T-helper 2 cell (primary cell): ENCODE results near the gene GLI1.
"Not testable (repeated sequence)": the region's sequence is repeated elsewhere in the genome, so short reads cannot be mapped to it uniquely, and the experiment has no call there.

Experiments
- DNase-seq, 5 experiments: peaks; one replicate each; pipeline versions ENCODE4 v3.0.0 to v3.0.0-alpha.2; 2012 to 2022

GLI1 gene

DNA sequence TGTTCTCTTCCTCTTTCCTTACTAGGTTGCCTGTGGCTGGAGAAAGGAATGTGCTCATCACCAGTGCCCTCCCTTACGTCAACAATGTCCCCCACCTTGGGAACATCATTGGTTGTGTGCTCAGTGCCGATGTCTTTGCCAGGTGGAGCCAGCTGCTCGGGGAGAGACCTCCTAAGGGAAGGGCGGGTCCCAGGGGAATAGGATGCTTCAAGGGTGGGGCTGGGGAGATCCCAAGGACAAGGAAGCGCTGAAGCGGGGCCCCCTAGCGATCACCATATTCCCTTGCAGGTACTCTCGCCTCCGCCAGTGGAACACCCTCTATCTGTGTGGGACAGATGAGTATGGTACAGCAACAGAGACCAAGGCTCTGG lies 38.5 kb downstream of the GLI1 start:
- no peak for DNase-seq

DNA sequence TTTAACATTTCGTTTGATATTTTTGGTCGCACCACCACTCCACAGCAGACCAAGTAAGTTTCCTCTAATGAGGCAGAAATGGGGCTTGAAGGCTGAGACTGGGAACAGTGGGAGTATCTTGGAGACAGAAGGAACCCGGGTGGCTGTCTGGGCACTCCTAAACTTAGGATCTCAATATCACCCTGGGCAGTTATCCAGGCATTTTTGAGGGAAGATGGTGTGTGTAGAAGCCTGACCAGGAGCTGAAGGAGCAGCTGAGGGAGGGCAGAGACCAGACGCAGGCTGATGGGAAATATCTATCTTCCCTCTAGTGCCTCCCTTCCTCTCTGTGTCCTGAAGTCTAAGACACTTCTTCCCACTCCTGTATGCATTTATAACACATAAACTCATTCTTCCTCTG lies 39.0 kb downstream of the GLI1 start:
- DNase-seq: no peak

DNA sequence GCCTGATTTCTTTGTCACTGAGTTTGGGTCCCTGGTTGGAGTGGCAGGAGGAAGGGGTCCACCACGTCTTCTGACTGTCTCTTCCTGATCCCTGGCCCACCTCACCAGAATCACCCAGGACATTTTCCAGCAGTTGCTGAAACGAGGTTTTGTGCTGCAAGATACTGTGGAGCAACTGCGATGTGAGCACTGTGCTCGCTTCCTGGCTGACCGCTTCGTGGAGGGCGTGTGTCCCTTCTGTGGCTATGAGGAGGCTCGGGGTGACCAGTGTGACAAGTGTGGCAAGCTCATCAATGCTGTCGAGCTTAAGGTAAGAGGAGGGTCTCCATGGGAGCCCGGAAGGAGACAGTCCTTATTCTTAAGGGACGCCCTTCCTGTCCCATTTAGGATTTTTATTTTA lies 40.6 kb downstream of the GLI1 start:
- DNase-seq: no peak

DNA sequence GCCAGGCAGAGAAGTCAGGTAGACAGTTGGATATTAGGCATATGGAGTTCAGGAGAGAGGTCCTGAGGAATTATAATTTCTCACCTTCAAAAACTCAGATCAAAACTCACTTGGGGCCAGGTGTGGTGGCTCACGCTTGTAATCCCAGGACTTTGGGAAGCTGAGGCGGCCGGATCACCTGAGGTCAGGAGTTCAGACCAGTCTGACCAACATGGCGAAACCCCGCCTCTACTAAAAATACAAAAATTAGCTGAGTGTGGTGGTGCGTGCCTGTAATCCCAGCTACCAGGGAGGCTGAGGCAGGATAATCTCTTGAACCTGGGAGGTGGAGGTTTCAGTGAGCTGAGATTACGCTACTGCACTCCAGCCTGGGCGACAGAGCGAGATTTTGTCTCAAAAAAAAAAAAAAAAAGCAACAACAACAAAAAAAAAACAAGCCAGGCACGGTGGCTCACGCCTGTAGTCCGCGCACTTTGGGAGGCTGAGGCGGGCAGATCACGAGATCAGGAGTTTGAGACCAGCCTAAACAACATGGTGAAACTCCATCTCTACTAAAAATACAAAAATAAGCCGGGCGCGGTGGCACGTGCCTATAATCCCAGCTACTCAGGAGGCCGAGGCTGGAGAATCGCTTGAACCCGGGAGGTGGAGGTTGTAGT lies 42.9 kb downstream of the GLI1 start:
- DNase-seq: not testable (repeated sequence)

DNA sequence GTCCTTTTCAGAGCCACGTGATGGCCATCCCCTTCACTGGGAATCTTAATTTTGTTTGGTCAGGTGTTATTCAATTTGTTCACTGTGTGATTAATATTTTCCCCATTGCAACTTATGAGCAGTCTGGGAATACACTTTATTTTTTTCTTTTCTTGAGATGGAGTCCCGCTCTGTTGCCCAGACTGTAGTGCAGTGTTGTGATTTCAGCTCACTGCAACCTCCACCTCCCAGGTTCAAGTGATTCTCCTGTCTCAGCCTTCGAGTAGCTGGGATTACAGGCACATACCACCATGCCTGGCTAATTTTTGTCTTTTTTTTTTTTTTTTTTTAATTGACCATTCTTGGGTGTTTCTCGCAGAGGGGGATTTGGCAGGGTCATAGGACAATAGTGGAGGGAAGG lies 47.0 kb downstream of the GLI1 start:
- DNase-seq: not testable (repeated sequence)

DNA sequence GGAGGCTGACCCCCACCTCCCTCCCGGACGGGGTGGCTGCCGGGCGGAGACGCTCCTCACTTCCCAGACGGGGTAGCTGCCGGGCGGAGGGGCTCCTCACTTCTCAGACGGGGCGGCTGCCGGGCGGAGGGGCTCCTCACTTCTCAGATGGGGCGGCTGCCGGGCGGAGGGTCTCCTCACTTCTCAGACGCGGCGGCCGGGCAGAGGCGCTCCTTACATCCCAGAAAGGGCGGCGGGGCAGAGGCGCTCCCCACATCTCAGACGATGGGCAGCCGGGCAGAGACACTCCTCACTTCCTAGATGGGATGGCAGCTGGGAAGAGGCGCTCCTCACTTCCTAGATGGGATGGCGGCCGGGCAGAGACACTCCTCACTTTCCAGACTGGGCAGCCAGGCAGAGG lies 48.2 kb downstream of the GLI1 start:
- DNase-seq: not testable (repeated sequence)

DNA sequence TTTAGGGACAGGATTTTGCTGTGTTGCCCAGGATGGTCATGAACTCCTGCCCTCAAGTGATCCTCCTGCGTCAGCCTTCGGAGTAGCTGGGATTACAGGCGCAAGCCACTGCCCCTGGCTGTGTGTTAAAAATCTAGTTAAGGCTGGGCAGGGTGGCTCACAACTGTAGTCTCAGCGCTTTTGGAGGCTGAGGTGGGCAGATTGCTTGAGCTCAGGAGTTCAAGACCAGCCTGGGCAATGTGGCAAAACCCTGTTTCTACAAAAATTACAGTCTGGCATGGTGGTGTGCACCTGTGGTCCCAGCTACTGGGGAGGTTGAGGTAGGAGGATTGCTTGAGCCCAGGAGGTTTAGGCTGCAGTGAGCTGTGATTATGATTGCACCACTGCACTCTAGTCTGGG lies 51.6 kb downstream of the GLI1 start:
- no peak for DNase-seq

DNA sequence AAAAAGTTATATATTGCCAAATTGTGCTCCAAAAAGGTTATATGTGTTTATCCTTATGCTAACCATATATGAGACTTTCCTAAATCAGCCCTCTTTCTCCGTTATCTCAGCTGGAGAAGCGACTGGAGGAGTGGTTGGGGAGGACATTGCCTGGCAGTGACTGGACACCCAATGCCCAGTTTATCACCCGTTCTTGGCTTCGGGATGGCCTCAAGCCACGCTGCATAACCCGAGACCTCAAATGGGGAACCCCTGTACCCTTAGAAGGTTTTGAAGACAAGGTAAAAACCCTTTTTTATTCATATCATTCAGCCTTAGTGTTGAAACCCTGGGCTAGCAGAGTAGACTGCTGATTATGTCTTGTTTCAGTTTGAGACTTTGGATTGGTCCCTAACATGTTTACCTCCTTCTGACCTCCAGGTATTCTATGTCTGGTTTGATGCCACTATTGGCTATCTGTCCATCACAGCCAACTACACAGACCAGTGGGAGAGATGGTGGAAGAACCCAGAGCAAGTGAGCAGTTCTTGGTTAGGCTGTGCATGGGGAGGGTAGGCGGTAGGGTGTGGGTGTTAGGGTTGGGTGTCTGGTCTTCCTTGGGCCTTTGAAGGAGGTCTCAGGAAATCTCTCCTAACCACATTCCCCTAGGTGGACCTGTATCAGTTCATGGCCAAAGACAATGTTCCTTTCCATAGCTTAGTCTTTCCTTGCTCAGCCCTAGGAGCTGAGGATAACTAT lies 52.2 kb downstream of the GLI1 start:
- no peak for DNase-seq

DNA sequence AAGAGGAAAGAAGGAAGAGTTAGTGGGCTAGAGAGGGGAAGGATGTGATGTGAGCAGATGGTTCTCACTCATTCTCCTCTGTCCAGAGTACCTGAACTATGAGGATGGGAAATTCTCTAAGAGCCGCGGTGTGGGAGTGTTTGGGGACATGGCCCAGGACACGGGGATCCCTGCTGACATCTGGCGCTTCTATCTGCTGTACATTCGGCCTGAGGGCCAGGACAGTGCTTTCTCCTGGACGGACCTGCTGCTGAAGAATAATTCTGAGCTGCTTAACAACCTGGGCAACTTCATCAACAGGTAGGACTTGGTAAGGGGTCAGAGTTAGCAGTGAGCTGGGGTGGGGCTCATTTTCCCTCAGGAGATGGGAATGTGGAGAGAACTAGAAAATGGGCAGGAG lies 53.1 kb downstream of the GLI1 start:
- DNase-seq: no peak

DNA sequence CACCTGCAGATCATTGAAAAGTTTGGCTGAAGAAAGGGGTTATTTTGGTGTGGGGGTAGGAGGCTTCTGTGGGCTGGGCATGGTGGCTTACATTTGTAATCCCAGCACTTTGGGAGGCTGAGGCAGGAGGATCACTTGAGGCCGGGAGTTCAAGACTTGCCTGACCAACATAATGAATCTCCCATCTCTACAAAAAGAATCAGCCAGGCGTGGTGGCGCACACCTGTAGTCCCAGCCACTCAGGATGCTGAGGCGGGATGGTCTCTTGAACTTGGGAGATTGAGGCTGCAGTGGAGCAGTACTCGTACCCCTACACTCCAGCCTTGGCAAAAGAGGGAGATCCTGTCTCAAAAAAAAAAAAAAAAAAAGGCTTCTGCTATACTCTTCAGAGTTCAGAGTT lies 53.7 kb downstream of the GLI1 start:
- DNase-seq: no peak

DNA sequence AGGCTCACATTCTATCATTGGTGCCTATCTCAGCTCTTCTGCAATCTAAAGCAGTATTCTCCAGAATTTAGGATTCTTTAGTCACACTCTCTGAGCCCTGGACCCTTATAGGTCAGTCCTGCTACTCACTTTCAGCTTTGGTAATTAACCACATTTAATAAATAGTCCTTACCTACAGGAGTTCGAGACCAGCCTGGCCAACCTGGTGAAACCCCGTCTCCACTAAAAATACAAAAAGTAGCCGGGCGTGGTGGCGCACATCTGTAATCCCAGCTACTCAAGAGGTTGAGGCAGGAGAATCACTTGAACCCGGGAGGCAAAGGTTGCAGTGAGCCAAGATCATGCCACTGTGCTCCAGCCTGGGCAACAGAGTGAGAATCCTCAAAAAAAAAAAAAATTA lies 54.1 kb downstream of the GLI1 start:
- DNase-seq: not testable (repeated sequence)

DNA sequence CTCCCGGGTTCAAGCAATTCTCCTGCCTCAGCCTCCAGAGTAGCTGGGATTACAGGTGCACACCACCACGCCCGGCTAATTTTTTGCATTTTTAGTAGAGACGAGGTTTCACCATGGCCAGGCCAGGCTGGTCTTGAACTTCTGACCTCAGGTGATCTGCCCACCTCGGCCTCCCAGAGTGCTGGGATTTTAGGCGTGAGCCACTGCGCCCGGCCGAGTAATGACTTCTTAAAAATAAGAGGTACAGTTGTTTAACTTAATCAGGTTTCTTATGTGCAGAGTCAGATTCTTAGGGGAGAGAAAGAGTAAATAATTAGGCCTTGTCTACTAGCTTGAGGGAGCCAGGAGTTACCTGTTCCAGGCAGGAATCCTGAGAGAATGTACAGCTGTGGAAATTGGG lies 54.7 kb downstream of the GLI1 start:
- not testable (repeated sequence) for DNase-seq

DNA sequence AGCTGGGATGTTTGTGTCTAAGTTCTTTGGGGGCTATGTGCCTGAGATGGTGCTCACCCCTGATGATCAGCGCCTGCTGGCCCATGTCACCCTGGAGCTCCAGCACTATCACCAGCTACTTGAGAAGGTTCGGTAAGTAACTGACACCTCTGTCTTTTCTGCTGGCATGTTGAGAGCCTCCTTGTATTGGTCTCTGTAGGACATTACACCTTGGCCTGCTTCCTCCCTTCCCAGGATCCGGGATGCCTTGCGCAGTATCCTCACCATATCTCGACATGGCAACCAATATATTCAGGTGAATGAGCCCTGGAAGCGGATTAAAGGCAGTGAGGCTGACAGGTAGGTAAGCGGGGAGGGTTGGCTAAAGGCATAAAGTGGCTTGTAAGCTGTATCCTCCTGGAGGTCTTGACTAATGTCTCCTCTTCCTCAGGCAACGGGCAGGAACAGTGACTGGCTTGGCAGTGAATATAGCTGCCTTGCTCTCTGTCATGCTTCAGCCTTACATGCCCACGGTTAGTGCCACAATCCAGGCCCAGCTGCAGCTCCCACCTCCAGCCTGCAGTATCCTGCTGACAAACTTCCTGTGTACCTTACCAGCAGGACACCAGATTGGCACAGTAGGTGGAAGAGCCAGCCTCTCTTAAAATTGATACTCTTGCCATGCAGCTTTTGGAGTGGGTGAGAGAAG lies 55.3 kb downstream of the GLI1 start:
- no peak for DNase-seq

DNA sequence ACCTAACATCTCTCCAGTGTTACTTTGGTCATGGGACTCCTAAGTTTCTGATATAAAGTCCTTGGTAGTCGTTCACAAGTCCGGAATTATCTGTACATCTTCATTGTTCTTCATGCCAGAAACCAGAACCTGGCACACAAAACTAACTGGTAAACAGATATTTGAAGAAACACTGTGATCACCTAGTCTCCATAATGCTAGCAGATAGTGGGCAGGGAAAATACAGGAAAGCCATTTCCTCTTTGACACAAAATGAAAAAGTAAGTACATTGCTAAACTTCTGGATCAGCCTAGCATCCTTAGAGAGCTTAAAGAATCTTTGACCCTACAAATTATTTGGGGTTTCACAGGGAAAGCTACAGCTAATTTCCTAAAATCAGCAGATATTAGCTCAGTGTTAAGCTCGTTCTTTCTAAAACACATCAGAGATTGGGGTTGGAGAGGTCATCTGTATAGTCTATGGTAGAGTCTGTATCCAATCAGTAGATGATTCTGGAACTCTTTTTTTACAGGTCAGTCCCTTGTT lies 55.9 kb downstream of the GLI1 start:
- DNase-seq: no peak

DNA sequence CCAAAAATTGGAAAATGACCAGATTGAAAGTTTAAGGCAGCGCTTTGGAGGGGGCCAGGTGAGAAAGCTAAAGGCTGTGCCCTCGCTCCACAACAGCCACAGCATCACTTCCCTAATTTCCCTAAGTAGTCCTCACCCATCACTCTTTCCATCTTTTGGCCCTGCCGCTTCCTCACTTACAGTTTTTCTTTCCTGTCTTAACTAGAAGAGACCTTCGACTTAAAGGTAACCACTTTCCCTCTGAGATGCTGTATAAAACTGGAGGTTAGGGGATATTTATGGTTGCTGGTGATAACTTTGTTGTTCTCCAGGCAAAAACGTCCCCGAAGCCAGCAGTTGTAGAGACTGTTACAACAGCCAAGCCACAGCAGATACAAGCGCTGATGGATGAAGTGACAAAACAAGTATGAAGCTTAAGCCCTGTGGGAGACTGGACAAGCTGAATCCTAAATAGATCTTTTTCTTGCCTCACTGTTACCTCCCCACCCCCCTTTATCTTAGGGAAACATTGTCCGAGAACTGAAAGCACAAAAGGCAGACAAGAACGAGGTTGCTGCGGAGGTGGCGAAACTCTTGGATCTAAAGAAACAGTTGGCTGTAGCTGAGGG lies 56.5 kb downstream of the GLI1 start:
- DNase-seq: no peak

DNA sequence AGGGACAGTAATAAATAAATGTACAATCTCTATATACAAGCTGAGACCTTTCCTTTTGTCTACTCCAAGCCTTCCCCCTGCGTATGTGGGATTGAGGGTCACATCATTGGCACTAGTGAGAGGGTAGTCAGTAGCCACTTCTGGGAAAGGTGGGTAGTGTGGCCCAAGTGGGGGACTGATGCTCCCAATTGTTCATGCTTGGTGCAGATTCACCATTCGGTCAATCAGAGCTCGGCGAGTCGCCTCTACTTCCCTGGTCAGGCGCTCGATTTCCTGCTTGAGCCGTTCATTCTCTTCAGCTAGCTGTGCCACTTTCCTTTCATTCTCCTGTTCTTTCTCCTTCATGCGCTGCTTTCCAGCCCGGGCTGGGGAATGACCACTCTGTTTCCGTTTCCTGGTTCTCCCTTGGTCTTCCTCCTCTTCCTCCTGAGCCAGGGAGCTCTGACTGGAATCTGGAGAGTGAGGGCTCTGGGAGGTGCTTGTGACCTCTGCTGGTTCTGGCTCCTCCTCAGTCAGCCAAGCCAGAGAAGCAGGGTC lies 57.1 kb downstream of the GLI1 start:
- DNase-seq: no peak

DNA sequence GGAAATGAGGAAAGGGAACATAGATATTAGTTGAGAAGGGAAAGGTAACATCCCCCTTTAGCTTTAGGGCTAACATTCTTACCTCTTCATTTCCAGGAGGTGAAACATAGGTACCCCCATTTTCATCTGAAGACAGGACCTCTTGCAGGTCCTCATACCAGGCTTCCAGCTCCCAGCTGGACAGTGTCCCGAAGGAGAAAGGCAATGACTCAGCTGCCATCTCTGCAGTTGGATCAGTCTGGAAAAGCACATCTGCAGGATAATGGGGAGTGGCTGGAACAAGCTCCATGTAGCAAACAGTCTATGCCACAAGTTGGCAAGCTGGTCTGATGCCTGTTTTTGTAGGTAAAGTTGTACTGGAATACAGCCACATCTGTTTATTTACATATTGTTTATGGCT lies 57.6 kb downstream of the GLI1 start:
- no peak for DNase-seq

DNA sequence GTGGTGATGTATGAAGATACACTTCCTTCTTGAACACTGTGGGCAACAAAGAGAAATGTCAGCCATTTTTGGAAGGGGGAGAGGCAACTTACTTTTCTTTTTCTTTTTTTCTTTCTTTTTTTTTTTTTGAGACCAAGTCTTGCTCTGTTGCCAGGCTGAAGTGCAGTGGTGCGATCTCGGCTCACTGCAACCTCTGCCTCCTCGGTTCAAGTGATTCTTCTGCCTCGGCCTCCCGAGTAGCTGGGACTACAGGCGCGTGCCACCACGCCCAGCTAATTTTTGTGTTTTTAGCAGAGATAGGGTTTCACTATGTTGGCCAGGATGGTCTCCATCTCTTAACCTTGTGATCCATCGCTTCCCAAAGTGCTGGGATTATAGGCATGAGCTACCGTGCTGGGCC lies 58.1 kb downstream of the GLI1 start:
- not testable (repeated sequence) for DNase-seq

DNA sequence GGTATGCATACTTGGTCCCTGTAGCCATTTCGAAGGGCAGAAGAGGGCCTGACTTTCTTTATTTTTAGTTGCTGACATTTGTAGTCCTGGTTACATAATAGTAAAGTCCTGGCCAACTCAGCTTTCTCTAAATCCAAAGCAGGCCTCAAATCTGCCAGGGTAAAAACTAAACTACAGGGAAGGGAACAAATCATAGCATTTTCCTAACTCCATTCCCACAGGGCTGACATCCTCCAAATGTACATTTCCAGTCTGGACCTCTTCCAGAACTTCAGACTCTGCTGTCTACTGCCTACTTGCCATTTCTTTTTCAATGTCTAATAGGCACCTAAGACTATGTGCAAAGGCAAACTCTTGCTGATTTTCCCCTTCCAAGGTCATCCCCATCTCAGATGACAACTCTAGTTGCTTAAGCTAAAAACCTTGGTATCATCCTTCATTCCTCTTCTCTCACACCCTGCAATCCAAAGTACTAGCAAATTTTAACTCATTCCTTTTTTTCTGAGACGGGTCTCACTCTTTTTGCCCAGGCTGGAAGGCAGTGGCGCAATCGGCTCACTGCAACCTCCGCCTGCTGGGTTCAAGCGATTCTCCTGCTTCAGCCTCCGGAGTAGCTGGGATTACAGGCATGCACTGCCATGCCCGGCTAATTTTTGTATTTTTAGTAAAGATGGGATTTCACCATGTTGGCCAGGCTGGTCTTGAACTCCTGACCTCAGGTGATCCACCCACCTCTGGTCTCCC lies 58.8 kb downstream of the GLI1 start:
- no peak for DNase-seq

DNA sequence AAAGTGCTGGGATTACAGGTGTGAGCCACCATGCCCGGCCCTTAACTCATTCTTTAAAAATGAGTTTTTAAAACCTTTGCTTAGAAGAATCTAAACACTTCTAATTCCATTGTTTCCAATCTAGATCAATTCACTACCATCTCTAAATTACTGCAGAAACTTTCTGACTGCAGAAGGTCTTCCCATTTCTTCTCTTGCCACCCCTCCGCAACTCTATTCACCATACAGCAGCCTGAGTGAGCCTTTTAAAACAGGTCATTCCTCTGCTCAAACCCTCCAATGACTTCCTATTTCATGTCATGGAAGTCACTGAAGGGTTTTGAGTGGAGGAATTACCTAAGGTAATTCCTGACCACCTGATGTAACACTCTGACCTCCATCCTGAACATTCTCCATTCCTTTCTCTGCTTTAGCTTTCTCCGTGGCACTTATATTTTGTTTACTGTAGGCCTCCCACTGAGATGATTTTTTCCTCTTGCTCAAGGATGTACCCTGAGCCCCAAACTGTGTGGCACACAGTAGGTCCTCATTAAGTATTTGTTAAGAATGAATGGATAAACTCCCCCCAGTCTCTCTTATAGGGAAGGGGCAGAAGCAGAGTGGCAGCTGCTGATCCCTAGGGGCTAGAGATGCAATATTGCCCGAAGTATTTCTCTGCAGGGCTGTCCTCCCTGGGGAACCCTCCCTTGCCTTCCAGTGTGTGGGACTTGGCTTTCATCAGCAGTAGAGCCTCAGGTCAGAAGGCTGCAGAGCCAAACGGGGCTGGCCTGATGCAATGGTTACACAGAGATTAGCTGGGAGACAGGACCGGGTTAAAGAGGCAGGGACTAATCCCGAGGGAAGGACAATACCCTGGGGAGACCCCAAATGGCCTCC lies 59.6 kb downstream of the GLI1 start:
- no peak for DNase-seq

DNA sequence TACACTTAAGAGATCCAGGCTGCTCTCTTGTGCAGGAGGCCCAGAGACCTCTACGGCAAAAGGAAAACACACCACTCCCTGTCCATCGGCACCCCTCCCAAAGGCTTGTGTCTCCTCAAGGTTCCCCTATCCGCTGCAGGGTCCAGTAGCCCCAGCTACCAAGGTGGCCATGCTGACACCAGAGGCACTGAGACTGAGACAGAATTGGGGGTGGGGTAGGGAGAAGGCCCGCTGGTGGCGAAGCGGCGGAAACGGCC lies 60.1 kb downstream of the GLI1 start:
- peak in 1 of 5 experiments; percentile 16 for DNase-seq
